Fibroblast of pulmonary artery (primary cell): ENCODE measurements around the gene THADA.

ENCODE experiments used
- DNase-seq: peaks from one replicate; pipeline ENCODE4 v3.0.0-alpha.2; 2010; ENCODE audit warnings: low read depth
- H3K4me3 ChIP-seq: replicated peaks from 2 replicates; pipeline ENCODE4 v1.5.1; 2011; ENCODE audit warnings: low read depth, mild to moderate bottlenecking, control low read depth, low read length, moderate library complexity
- TF ChIP-seq, protein P1 (sequence below): IDR thresholded peaks from 2 replicates; pipeline ENCODE4 v1.5.1; 2011; ENCODE audit warnings: mild to moderate bottlenecking, control low read depth, low read length, inconsistent platforms; ENCODE audit errors: missing control alignments

THADA gene

DNA sequence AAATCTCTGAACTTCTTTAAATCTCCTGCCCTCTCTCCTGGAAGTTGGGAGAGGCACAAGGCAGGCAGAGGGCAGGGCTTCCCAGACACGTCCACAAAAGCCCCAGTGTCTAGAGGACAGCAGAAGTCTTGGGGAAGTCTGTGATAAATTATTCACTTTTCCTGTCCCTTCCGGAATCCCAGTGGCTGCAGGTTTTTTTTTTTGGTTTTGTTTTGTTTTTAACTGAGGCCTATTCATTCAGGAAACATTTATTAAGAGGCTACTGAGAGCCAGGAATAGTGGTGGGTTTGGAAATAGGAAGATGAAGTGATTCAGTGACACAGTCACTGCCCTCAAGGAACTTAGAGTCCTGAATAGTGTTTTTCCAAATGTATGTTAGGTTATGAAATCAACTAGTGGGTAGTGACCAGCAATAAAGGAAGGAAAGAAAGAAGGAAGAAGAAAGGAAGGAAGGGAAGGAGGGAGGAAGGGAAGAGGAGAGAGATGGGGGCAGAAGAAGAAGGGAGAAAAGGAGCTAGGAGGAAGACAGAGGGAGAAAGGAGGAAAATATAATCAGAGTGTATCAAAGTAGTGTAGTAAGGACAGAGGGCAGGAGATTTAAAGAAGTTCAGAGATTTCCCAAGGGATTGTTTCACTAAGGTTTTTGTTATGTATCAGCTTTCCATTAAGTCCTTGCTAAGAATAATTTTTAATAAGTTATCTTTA lies 270.6 kb downstream of the THADA start:
- TF ChIP-seq, protein P1, sequence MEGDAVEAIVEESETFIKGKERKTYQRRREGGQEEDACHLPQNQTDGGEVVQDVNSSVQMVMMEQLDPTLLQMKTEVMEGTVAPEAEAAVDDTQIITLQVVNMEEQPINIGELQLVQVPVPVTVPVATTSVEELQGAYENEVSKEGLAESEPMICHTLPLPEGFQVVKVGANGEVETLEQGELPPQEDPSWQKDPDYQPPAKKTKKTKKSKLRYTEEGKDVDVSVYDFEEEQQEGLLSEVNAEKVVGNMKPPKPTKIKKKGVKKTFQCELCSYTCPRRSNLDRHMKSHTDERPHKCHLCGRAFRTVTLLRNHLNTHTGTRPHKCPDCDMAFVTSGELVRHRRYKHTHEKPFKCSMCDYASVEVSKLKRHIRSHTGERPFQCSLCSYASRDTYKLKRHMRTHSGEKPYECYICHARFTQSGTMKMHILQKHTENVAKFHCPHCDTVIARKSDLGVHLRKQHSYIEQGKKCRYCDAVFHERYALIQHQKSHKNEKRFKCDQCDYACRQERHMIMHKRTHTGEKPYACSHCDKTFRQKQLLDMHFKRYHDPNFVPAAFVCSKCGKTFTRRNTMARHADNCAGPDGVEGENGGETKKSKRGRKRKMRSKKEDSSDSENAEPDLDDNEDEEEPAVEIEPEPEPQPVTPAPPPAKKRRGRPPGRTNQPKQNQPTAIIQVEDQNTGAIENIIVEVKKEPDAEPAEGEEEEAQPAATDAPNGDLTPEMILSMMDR, result no peak
- peak; percentile 48 for DNase-seq
- H3K4me3 ChIP-seq, result no peak overlapping the region

DNA sequence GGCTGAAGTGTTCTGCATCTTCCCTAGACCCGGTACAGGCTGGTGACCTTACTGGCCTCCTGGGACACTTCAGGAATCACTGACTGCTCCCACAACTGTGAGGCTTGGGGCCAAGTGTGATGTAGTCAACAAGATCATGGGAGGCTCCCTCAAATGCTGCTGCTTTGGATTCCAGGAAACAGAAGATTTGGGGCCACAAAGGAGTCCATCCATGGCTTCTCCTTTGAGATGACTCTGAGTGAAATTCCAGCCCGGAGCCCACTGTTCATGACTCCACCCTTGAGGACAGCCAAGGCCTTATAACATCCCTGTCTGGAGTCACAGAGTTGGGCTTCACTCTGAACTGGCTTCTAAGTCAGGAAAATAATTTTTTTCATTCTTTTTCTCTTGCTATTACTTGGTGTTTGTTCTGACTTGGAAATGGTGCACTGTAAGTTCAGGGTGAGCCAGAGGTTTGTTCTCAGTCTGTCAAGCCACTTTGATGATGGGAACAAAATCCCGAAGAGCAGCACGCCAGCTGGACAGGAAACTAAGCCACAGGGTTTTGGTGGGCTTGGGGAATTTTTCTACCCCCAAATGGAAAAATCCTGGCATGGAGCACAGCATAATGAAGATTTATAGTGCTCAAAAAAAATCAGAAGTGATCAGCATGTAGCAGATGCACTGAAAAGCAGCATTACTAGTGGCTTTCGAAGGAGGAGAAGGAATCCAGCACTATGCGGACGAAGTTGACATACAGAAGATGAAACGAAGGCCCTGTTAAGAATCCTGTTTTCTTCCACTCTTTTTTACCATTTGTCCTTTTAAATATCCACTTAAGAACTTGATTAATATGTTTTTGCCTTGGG lies 271.4 kb downstream of the THADA start:
- no peak overlapping the region for H3K4me3 ChIP-seq
- DNase-seq, result no peak
- TF ChIP-seq, protein P1, result no peak

DNA sequence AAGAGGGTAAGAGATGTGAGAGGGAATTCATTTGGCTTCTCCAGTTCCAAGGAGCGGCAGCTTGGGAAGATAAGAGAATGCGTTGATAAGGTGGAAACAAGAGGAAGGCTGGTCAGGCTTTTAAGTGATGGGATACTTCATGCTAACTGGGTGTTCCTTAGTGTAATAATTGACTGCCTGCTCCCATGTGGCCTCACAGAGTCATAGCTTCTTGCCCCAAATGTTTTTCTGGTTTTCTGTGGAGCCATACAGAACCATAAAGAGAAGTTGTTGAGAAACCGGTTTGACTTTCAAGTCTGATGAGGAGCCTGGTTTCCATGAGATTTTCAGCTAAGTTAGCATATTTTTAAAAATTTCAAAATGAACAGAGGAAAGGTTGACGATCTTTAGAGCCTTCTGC lies 272.0 kb downstream of the THADA start:
- TF ChIP-seq, protein P1, result no peak
- H3K4me3 ChIP-seq, result no peak overlapping the region
- DNase-seq, result no peak

DNA sequence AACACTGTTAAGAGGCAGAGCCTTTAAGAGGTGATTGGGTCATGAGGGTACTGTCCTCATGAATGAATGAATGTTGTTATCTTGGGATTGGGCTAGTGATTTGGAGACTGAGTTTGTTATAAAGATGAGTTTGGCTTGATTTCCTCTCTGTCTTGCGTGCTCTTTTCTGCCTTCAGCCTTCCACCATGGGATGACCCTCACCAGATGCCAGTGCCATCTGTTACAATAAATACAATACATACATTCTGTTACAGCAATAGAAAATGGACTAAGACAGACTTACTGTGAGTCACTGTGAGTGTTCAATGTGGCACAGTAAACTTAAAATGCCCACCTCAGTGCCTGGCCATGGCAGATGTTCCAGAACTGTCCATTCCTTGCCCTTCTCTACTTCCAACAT lies 274.4 kb downstream of the THADA start:
- DNase-seq, result no peak
- H3K4me3 ChIP-seq, result no peak overlapping the region
- TF ChIP-seq, protein P1, result no peak

DNA sequence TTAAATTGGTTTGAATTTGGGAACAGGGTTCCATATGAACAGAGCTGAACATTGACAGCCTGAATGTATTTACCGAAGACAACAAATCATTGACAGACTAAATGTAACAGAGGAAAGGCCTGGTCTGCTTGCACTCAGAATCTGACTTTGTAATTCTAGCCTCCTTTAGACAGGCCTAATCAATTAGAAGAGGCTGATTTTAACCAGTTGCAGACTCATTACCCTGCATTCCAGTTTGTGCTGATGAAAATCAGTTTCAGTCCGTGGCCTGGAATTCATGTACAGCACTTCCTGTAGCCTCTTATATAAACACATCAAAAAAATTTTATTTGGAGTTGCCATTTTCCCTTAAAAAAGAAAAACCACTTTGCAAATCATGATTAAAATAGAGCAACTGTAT lies 276.3 kb downstream of the THADA start:
- DNase-seq, result no peak
- TF ChIP-seq, protein P1, result no peak

DNA sequence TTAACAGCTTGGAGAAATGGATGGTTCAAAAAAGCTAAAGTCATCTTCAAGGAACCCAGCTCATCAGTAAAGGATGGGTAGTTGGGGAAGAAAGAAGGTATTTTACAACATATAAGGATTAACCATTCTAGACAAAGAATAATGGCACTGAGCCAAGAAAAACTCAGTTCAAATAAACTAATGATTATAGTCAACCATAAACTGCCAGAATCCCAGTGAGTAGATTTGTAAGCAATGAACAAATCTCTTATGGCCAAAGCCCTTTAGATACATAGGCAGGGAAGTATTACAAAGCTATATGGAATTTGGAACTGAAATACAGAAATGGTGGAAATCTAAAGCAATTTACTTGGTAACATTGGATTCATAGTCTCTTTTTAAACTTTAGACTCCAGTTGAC lies 277.0 kb downstream of the THADA start:
- TF ChIP-seq, protein P1, result no peak
- DNase-seq, result peak; percentile 59
- H3K4me3 ChIP-seq, result no peak overlapping the region

More for the DNA sequence above, 276.3 kb downstream of the THADA start:
- H3K4me3 ChIP-seq, result no peak overlapping the region

DNA sequence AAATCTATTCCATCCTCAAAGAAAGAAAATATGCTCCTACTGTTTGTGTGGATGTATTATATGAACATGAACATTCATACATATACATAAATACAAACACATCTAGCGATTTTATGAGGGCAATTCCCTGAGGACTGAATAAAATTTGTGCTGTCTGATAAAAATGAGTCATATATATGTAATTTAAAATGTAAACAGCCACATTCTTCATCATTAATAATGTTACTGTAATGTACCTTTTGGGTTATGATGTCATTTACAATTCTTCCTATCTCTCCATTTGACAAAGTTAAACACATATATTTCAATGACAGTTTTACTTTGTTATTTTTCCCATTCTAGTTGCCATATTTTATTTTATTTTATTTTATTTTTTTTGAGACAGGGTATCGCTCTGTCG lies 278.2 kb downstream of the THADA start:
- TF ChIP-seq, protein P1, result no peak
- no peak for DNase-seq
- H3K4me3 ChIP-seq, result no peak overlapping the region
